ENCODE measurements around the gene SNX11. TPM values are rescaled to one million over a fixed set of nuclear protein-coding genes. Genes with fewer than 3 reads are reported as not detected.
"Not testable (repeated sequence)": the region's sequence is repeated elsewhere in the genome, so short reads cannot be mapped to it uniquely, and the experiment has no call there.

The SNX11 gene
- total RNA-seq, 4 donors from 2014 or later = 8.4 to 16.4 (median 13.1) TPM

GRCh38 chr17:48071654-48072053 is 35.9 kb upstream of the SNX11 start:
- H3K27me3 ChIP-seq = no peaks in the 10 kb centered on the region
- peaks cover 31% of the 10 kb centered on the region for H3K4me1 ChIP-seq
- H3K9me3 ChIP-seq = no peaks in the 10 kb centered on the region
- WGBS = 49% methylated on average over 2 of the region's 2 CpGs
- H3K27ac ChIP-seq = no peak overlapping the region
- H3K4me3 ChIP-seq = no peak overlapping the region
- peaks cover 62% of the 10 kb centered on the region for H3K36me3 ChIP-seq
- DNase-seq (ENCODE audit: low spot score in 2 of 2) = no peak
- TF ChIP-seq POLR2A (IDR thresholded peaks at IDR 0.05) = no peak
- TF ChIP-seq, protein P1, sequence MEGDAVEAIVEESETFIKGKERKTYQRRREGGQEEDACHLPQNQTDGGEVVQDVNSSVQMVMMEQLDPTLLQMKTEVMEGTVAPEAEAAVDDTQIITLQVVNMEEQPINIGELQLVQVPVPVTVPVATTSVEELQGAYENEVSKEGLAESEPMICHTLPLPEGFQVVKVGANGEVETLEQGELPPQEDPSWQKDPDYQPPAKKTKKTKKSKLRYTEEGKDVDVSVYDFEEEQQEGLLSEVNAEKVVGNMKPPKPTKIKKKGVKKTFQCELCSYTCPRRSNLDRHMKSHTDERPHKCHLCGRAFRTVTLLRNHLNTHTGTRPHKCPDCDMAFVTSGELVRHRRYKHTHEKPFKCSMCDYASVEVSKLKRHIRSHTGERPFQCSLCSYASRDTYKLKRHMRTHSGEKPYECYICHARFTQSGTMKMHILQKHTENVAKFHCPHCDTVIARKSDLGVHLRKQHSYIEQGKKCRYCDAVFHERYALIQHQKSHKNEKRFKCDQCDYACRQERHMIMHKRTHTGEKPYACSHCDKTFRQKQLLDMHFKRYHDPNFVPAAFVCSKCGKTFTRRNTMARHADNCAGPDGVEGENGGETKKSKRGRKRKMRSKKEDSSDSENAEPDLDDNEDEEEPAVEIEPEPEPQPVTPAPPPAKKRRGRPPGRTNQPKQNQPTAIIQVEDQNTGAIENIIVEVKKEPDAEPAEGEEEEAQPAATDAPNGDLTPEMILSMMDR (IDR thresholded peaks at IDR 0.05) = no peak
- TF ChIP-seq POLR2AphosphoS5 (IDR thresholded peaks at IDR 0.05) = no peak
- TF ChIP-seq EP300 (IDR thresholded peaks at IDR 0.05) = no peak

DNA sequence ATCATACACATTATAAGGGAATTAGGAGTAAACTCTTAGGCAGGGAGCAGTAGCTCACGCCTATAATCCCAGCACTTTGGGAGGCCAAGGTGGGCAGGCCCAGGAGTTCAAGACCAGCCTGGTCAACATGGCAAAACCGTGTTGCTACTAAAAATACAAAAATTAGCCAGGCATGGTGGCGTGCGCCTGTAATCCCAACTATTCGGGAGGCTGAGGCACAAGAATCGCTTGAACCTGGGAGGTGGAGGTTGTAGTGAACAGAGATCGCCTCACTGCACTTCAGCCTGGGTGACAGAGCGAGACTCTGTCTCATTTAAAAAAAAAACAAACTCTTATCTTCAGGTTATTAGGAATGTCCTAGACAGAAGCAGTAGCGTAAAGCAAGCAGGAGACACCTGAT is 34.8 kb upstream of the SNX11 start:
- 92% methylated on average over 9 of the region's 9 CpGs for WGBS
- not testable (repeated sequence) for H3K27me3 ChIP-seq; H3K4me3 ChIP-seq; DNase-seq (ENCODE audit: low spot score in 2 of 2); H3K9me3 ChIP-seq; H3K27ac ChIP-seq
- Histone ChIP-seq H3K4me1 (peaks cover 21% of the 10 kb centered on the region), H3K36me3 (peaks cover 65% of the 10 kb centered on the region)

DNA sequence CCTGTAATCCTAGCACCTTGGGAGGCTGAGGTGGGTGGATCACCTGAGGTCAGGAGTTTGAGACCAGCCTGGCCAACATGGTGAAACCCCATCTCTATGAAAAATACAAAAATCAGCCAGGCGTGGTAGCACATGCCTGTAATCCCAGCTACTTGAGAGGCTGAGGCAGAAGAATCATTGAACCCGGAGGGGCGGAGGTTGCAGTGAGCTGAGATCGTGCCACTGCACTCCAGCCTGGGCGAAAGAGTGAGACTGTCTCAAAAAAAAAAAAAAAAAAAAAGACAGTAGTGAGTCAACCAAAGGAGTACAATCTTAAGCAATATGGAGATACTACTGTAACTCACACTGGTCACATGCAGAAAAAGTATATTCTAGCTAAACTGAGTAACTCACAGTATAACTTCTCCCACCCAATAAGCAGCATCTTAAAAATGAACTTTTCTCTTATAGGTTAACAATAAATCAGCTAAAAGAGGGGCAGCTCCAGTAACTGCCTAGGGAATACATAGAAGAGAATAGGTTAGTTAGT is 33.9 kb upstream of the SNX11 start:
- peaks cover 58% of the 10 kb centered on the region for H3K36me3 ChIP-seq
- 74% methylated on average over 5 of the region's 5 CpGs for WGBS
- peak overlapping the region; percentile 18 for H3K27ac ChIP-seq
- H3K9me3 ChIP-seq; H3K4me3 ChIP-seq; DNase-seq (ENCODE audit: low spot score in 2 of 2); H3K27me3 ChIP-seq: not testable (repeated sequence)
- H3K4me1 ChIP-seq = peaks cover 14% of the 10 kb centered on the region

DNA sequence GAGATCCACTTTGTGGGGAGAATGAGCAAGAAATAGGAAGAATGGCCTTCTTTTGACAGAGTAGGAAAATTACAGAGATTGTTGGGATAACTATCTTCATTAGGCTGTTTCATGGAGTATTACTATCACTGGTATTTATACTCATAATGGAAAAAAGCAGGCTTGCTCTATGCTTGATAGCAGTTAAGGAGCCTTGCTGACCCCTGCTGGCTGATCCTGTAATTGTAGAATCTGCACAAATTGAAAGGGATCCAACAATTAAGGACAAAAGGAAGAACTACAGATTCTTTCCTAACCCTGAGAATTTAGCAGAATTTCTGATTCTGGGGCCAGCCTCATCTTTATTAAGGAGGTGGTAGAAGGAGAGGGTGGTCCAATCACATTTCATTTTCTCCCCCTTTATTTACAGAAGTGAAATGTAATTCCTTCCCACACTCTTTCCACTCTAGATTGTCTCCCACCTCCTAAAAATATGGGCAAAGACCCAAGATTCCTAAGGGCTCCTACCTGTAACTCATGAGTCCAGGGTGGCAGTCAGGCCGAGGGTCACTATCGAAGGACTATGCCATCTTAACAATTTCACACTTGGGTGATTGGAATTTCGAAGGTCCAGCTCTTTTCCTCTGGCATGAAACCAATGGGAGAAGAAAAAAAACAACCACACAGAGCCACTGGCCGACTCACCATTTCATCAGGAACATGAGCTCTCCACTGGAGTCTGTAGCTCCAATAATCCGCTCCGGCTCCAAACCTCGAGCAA is 33.1 kb upstream of the SNX11 start:
- H3K4me1 ChIP-seq = peaks cover 11% of the 10 kb centered on the region
- DNase-seq (ENCODE audit: low spot score in 2 of 2) = peak in 1 of 2 donors; percentile 84
- WGBS = 65% methylated on average over 7 of the region's 7 CpGs
- H3K27ac ChIP-seq = no peak overlapping the region
- H3K27me3 ChIP-seq = no peaks in the 10 kb centered on the region
- no peak for TF ChIP-seq POLR2AphosphoS5 (IDR thresholded peaks at IDR 0.05)
- TF ChIP-seq, protein P1 (IDR thresholded peaks at IDR 0.05) = peak; percentile 72 to 91
- H3K9me3 ChIP-seq = no peaks in the 10 kb centered on the region
- peaks cover 50% of the 10 kb centered on the region for H3K36me3 ChIP-seq
- H3K4me3 ChIP-seq = no peak overlapping the region

DNA sequence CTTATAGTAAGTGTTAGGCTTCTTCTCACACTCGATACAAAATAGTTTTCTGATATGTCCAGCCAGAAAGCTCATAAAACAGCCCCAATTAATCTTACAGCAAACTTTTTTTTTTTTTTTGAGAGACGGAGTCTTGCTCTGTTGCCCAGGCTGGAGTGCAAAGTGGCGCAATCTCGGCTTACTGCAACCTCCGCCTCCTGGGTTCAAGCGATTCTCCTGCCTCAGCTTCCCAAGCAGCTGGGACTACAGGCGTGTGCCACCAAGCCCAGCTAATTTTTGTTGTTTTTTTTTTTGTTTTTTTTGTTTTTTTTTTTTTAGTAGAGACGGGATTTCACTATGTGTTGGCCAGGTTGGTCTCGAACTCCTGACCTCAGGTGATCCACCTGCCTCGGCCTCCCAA is 30.4 kb upstream of the SNX11 start:
- not testable (repeated sequence) for H3K9me3 ChIP-seq; H3K27me3 ChIP-seq; H3K4me3 ChIP-seq; H3K27ac ChIP-seq; DNase-seq (ENCODE audit: low spot score in 2 of 2)
- Histone ChIP-seq H3K4me1 (peaks cover 15% of the 10 kb centered on the region), H3K36me3 (peaks cover 33% of the 10 kb centered on the region)
- WGBS = 93% methylated on average over 10 of the region's 10 CpGs

DNA sequence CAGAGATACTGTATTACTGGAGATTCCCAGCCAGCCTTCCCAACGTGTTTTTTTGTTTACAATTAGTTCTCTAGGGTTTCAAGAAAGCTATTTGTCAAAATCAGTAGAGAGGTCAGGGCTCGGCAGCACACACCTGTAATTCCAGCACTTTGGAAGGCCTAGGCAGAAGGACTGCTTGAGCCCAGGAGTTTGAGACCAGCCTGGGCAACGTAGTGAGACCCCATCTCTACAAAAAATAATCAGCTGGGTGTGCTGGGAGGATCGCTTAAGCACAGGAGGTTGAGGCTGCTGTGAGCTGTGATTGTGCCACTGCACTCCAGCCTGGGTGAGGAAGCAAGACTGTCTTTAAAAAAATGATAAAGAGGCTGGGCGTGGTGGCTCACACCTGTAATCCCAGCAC is 25.7 kb upstream of the SNX11 start:
- Histone ChIP-seq H3K4me3 (no peak overlapping the region), H3K4me1 (peaks cover 15% of the 10 kb centered on the region), H3K27ac (no peak overlapping the region), H3K27me3 (no peaks in the 10 kb centered on the region), H3K9me3 (no peaks in the 10 kb centered on the region), H3K36me3 (peaks cover 2% of the 10 kb centered on the region)
- no peak for DNase-seq (ENCODE audit: low spot score in 2 of 2)
- 79% methylated on average over 5 of the region's 5 CpGs for WGBS
- TF ChIP-seq, protein P1 (IDR thresholded peaks at IDR 0.05) = no peak
- TF ChIP-seq EP300 (IDR thresholded peaks at IDR 0.05) (no peak), POLR2A (IDR thresholded peaks at IDR 0.05) (no peak), POLR2AphosphoS5 (IDR thresholded peaks at IDR 0.05) (no peak)

- Histone ChIP-seq H3K27ac (no peak overlapping the region), H3K9me3 (no peaks in the 10 kb centered on the region), H3K36me3 (no peaks in the 10 kb centered on the region), H3K4me3 (no peak overlapping the region), H3K27me3 (no peaks in the 10 kb centered on the region), H3K4me1 (peaks cover 15% of the 10 kb centered on the region)
- DNase-seq (ENCODE audit: low spot score in 2 of 2) = no peak
- TF ChIP-seq, protein P1 (IDR thresholded peaks at IDR 0.05) = no peak
- no peak for TF ChIP-seq POLR2A (IDR thresholded peaks at IDR 0.05)
- TF ChIP-seq EP300 (IDR thresholded peaks at IDR 0.05) = no peak
- TF ChIP-seq POLR2AphosphoS5 (IDR thresholded peaks at IDR 0.05) = no peak
- 53% methylated on average over 2 of the region's 2 CpGs for WGBS
Measured at GRCh38 chr17:48084932-48085331, 22.6 kb upstream of the SNX11 start.

Measured in suprapubic skin (tissue), 4 donors.